ENCODE data around the gene RGL3.

DNA sequence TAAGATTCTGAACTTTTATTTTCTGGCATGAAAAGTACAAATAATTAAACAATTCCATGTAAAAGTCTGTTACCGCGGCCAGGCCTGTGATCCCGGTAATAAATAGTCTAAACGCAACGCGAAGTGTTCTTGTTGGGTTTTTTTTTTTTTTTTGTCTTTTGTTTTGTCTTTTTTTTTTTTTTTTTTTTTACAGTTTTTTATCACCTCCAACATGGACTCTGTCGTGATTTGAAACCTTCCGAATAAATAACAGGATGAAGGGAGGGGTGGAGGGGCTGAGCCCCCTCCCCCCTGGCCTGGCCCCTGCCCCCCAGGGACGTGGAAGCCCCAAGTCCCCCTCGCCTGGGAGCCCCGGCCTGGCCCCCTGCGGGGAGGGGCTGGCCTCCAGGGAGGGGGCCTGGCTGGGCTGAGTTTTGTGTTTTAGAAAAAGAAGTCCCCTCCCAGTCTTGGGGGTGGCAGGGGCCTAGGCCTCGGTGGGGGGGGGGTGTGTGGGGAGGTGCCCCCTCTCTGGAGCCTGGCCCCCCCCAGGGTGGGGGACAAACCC lies 32.3 kb upstream of the RGL3 start:
- TF ChIP-seq, protein P1, sequence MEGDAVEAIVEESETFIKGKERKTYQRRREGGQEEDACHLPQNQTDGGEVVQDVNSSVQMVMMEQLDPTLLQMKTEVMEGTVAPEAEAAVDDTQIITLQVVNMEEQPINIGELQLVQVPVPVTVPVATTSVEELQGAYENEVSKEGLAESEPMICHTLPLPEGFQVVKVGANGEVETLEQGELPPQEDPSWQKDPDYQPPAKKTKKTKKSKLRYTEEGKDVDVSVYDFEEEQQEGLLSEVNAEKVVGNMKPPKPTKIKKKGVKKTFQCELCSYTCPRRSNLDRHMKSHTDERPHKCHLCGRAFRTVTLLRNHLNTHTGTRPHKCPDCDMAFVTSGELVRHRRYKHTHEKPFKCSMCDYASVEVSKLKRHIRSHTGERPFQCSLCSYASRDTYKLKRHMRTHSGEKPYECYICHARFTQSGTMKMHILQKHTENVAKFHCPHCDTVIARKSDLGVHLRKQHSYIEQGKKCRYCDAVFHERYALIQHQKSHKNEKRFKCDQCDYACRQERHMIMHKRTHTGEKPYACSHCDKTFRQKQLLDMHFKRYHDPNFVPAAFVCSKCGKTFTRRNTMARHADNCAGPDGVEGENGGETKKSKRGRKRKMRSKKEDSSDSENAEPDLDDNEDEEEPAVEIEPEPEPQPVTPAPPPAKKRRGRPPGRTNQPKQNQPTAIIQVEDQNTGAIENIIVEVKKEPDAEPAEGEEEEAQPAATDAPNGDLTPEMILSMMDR (conservative IDR thresholded peaks at IDR 0.05 in 1 of 2, IDR thresholded peaks at IDR 0.05 in 1 of 2; ENCODE audit: low read depth in 1 of 2, low read length in 2 of 2), result no peak
- no peak for TF ChIP-seq EZH2 (IDR thresholded peaks at IDR 0.05; ENCODE audit: low read length, missing control alignments)
